GM23248 (cell line): Measurements from ENCODE around the gene NAPA. TPM values are rescaled to one million over a fixed set of nuclear protein-coding genes. Genes with fewer than 3 reads are reported as not detected.

Experiments
- DNase-seq: peaks from one replicate; pipeline ENCODE4 v3.0.0-alpha.2; 2015
- H2AFZ ChIP-seq: fragments of 200-600 bp; sonication (generic); 2 replicates; pipeline ENCODE4 v1.6.1; 2016; ENCODE audit warnings: antibody characterized with exemption
- H3F3A ChIP-seq: fragments of 200-600 bp; sonication (generic); 2 replicates; pipeline ENCODE4 v1.6.1; 2016; ENCODE audit warnings: mild to moderate bottlenecking, antibody characterized with exemption, mixed run types; ENCODE audit not compliant: insufficient read depth
- H3K27ac ChIP-seq: fragments of 200-600 bp; sonication (generic); 2 replicates; pipeline ENCODE4 v1.5.1; 2016; ENCODE audit warnings: mild to moderate bottlenecking
- H3K27me3 ChIP-seq: fragments of 200-600 bp; sonication (generic); replicated peaks from 2 replicates; pipeline ENCODE4 v1.6.1; 2016; ENCODE audit warnings: mild to moderate bottlenecking; ENCODE audit not compliant: insufficient read depth
- H3K36me3 ChIP-seq: fragments of 200-600 bp; sonication (generic); 2 replicates; pipeline ENCODE4 v1.6.1; 2016; ENCODE audit warnings: low read depth, mild to moderate bottlenecking
- H3K4me1 ChIP-seq: fragments of 200-600 bp; sonication (generic); 2 replicates; pipeline ENCODE4 v1.6.1; 2016; ENCODE audit warnings: mild to moderate bottlenecking; ENCODE audit not compliant: insufficient read depth
- H3K4me2 ChIP-seq: fragments of 200-600 bp; sonication (generic); one replicate; pipeline ENCODE4 v1.6.1; 2016; ENCODE audit warnings: mild to moderate bottlenecking; ENCODE audit not compliant: unreplicated experiment
- H3K4me3 ChIP-seq: fragments of 200-600 bp; sonication (generic); 2 replicates; pipeline ENCODE4 v1.5.1; 2016; ENCODE audit warnings: mild to moderate bottlenecking
- H3K79me2 ChIP-seq: fragments of 200-600 bp; sonication (generic); 2 replicates; pipeline ENCODE4 v1.6.1; 2016; ENCODE audit warnings: mild to moderate bottlenecking; ENCODE audit not compliant: insufficient read depth
- H3K9ac ChIP-seq: fragments of 200-600 bp; sonication (generic); 2 replicates; pipeline ENCODE4 v1.6.1; 2016; ENCODE audit warnings: mild to moderate bottlenecking
- H3K9me2 ChIP-seq: fragments of 200-600 bp; sonication (generic); 2 replicates; pipeline ENCODE4 v1.6.1; 2016; ENCODE audit warnings: mixed run types, mild to moderate bottlenecking, moderate library complexity; ENCODE audit not compliant: insufficient read depth
- H3K9me3 ChIP-seq: fragments of 200-600 bp; sonication (generic); one replicate; pipeline ENCODE4 v1.6.1; 2017; ENCODE audit warnings: low read depth
- H4K20me1 ChIP-seq: fragments of 200-600 bp; sonication (generic); 2 replicates; pipeline ENCODE4 v1.6.0; 2016; ENCODE audit not compliant: insufficient read depth
- EZH2 ChIP-seq: fragments of 200-600 bp; sonication (generic); IDR thresholded peaks from 2 replicates; pipeline ENCODE4 v1.6.1; 2018; ENCODE audit warnings: antibody characterized with exemption, mild to moderate bottlenecking; ENCODE audit not compliant: insufficient read depth, poor library complexity, severe bottlenecking
- EZH2phosphoT487 ChIP-seq: fragments of 200-600 bp; sonication (generic); IDR thresholded peaks from 2 replicates; pipeline ENCODE4 v1.6.1; 2018; ENCODE audit warnings: antibody characterized with exemption, moderate library complexity, mild to moderate bottlenecking, low read depth; ENCODE audit not compliant: insufficient read depth
- WGBS, 2 experiments: methylation state at CpG; one replicate each; pipeline ENCODE4 v1.1.6; 2015 to 2017; ENCODE audit warnings: low lambda C conversion rate in 2 of 2, low coverage in 1 of 2; ENCODE audit errors: missing lambda C conversion rate in 2 of 2; 5-methylcytosine and 5-hydroxymethylcytosine counted together
- in situ Hi-C: fragments of 300-500 bp; cut with MboI; formaldehyde crosslinking; loops from 2 replicates; pipeline ENCODE4 v1.15.0; 2020
- polyA plus RNA-seq: library from polyadenylated mRNA; unstranded; fragments of >200 nt; fragmentation: Nextera tagmentation; extraction: Ambion mirVana; gene quantifications from 2 replicates; pipeline ENCODE4 v1.2.1, GENCODE V29; 2016
- total RNA-seq: library from RNA; depleted of rRNA; stranded (reverse); fragments of >200 nt; shearing (Covaris generic); gene quantifications from 2 replicates; pipeline ENCODE4 v1.2.3, GENCODE V29; 2014

NAPA gene
- total and polyA plus RNA-seq, 2 experiments from 2014 or later = 94.1 to 183 TPM

DNA sequence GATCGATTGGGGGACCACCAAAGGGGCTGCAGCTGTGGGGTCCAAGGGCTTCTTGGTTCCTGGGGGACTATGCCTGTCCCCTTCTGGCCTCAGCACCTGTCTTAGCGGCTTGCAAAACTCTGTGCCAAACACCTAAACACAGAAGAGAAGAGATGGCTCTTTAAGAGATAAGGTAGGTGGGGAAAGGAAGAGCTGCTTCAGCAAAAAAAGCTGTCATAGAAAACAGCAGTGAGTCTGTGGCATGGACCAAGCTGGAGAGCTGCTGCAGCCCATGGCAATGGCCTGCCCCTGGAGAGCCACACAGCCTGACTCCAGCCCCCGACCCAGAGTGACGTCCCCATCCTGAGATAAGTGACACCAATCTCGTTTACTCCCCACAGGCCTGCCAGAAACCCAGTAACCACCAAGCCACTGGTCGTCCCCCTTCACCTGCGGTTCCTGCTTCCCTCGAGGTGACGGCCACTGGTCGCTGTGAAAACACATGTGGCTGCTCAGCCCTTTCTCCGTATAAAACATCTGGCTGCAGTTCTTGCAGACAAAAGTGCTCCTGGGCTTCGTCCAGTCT lies 25.0 kb upstream of the NAPA start:
- H3K27me3 ChIP-seq = no peaks in the 10 kb centered on the region
- H3K9me2 ChIP-seq = no peaks in the 10 kb centered on the region
- no peaks in the 10 kb centered on the region for H3K9me3 ChIP-seq
- H2AFZ ChIP-seq = no peak overlapping the region
- 50 to 51% methylated on average over 11 to 12 of the region's 12 CpGs for WGBS, 2 experiments
- in situ Hi-C loops = no loop called here
- H3K36me3 ChIP-seq = no peaks in the 10 kb centered on the region
- H4K20me1 ChIP-seq = no peaks in the 10 kb centered on the region
- no peaks in the 10 kb centered on the region for H3K79me2 ChIP-seq
- no peak for DNase-seq
- H3K9ac ChIP-seq = no peak overlapping the region
- no peak overlapping the region for H3K4me3 ChIP-seq
- H3K27ac ChIP-seq = no peak overlapping the region
- no peak for TF ChIP-seq EZH2phosphoT487
- TF ChIP-seq EZH2 = no peak
- no peaks in the 10 kb centered on the region for H3K4me1 ChIP-seq
- no peak overlapping the region for H3K4me2 ChIP-seq
- H3F3A ChIP-seq = no peaks in the 10 kb centered on the region

GRCh38 chr19:47538812-47539211 lies 23.9 kb upstream of the NAPA start:
- Histone ChIP-seq H3K9ac (no peak overlapping the region), H3K36me3 (no peaks in the 10 kb centered on the region), H3K9me2 (no peaks in the 10 kb centered on the region), H2AFZ (no peak overlapping the region), H3K27ac (no peak overlapping the region), H3K4me3 (no peak overlapping the region), H3K4me1 (no peaks in the 10 kb centered on the region), H4K20me1 (no peaks in the 10 kb centered on the region), H3K27me3 (no peaks in the 10 kb centered on the region), H3K9me3 (no peaks in the 10 kb centered on the region), H3K79me2 (no peaks in the 10 kb centered on the region), H3F3A (no peaks in the 10 kb centered on the region), H3K4me2 (no peak overlapping the region)
- in situ Hi-C loops = no loop called here
- no peak for TF ChIP-seq EZH2
- no peak for TF ChIP-seq EZH2phosphoT487
- DNase-seq = no peak
- WGBS, 2 experiments = 75 to 80% methylated on average over 5 of the region's 5 CpGs

- Histone ChIP-seq H3K4me3 (no peak overlapping the region), H2AFZ (no peak overlapping the region), H3K27ac (no peak overlapping the region), H3K36me3 (no peaks in the 10 kb centered on the region), H4K20me1 (no peaks in the 10 kb centered on the region), H3K27me3 (no peaks in the 10 kb centered on the region), H3K4me2 (no peak overlapping the region), H3F3A (no peaks in the 10 kb centered on the region), H3K4me1 (no peaks in the 10 kb centered on the region), H3K9me2 (no peaks in the 10 kb centered on the region), H3K79me2 (no peaks in the 10 kb centered on the region), H3K9me3 (no peaks in the 10 kb centered on the region), H3K9ac (no peak overlapping the region)
- in situ Hi-C loops = no loop called here
- no peak for DNase-seq
- WGBS, 2 experiments = 57% methylated on average over 4 of the region's 4 CpGs
- TF ChIP-seq EZH2 (no peak), EZH2phosphoT487 (no peak)
These were observed 22.6 kb upstream of the NAPA start for GRCh38 chr19:47537493-47537892.

DNA sequence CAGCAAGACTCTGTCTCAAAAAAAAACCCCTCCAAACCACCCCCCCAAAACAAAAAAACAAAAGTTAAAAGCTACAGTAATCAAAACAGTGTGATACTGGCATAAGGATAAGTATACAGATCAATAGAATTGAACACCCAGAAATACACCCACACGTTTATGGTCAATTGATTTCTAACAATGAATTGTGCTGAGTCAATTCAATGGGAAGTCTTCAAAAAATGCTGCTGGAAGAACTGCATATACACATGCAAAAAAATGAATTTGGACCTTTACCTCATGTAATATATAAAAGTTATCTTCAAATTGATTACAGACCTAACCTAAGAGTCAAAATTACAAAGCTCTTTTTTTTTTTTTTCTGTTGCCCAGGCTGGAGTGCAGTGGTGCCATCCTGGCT lies 19.8 kb upstream of the NAPA start:
- H3K9me3 ChIP-seq = no peaks in the 10 kb centered on the region
- H3K36me3 ChIP-seq = no peaks in the 10 kb centered on the region
- no peak for DNase-seq
- no peak overlapping the region for H3K27ac ChIP-seq
- no peaks in the 10 kb centered on the region for H3K9me2 ChIP-seq
- no peaks in the 10 kb centered on the region for H3F3A ChIP-seq
- no peak for TF ChIP-seq EZH2phosphoT487
- TF ChIP-seq EZH2 = no peak
- no peaks in the 10 kb centered on the region for H4K20me1 ChIP-seq
- in situ Hi-C loops = no loop called here
- H3K4me1 ChIP-seq = no peaks in the 10 kb centered on the region
- H3K4me3 ChIP-seq = no peak overlapping the region
- no peaks in the 10 kb centered on the region for H3K27me3 ChIP-seq
- H3K79me2 ChIP-seq = no peaks in the 10 kb centered on the region
- H2AFZ ChIP-seq = no peak overlapping the region
- H3K9ac ChIP-seq = no peak overlapping the region
- H3K4me2 ChIP-seq = no peak overlapping the region
- WGBS, 2 experiments = 39 to 40% methylated on average over 1 of the region's 1 CpG
